ENCODE results near the gene TEKT5. TPM values are rescaled to one million over a fixed set of nuclear protein-coding genes. Genes with fewer than 3 reads are reported as not detected.
A peak's percentile ranks its signal among the peaks of the same experiment; 100 is the strongest.

Gene TEKT5
- total and polyA plus RNA-seq, 9 of the 15 experiments (the other 6 are each of a cell fraction or from before 2014, with no cell fraction given) = 0.10 to 0.19 TPM; not detected in 7

GRCh38 chr16:10619271-10619849 is 75.4 kb downstream of the TEKT5 start (continued):
- no peak for TF ChIP-seq ZNF354B (CRISPR knock-in tag; IDR thresholded peaks at IDR 0.05)
- TF ChIP-seq NEUROD1 (IDR thresholded peaks at IDR 0.05; ENCODE audit: borderline replicate concordance, low read depth, low read length, partially characterized antibody) = no peak
- no peak for TF ChIP-seq ZNF134 (CRISPR knock-in tag; conservative IDR thresholded peaks at IDR 0.05)
- no peak for TF ChIP-seq LEF1 (IDR thresholded peaks at IDR 0.05)
- TF ChIP-seq MGA (IDR thresholded peaks at IDR 0.05) = no peak
- TF ChIP-seq YY1 (IDR thresholded peaks at IDR 0.05; ENCODE audit: borderline replicate concordance in 1 of 3, control insufficient read depth in 1 of 3, extremely low read depth in 1 of 3, insufficient read depth in 3 of 3, insufficient read length in 1 of 3, insufficient replicate concordance in 2 of 3, low read depth in 1 of 3, low read length in 2 of 3) = peak; percentile 16 to 81 (median 57)
- TF ChIP-seq PRMT5 (CRISPR knock-in tag; IDR thresholded peaks at IDR 0.05) = no peak
- no peak for TF ChIP-seq ZNF507 (tag; conservative IDR thresholded peaks at IDR 0.05)
- no peak for TF ChIP-seq ZNF764 (CRISPR knock-in tag; IDR thresholded peaks at IDR 0.05; ENCODE audit: low read depth)
- TF ChIP-seq CREM (IDR thresholded peaks at IDR 0.05; ENCODE audit: low read depth) = peak; percentile 73
- TF ChIP-seq, protein P1, sequence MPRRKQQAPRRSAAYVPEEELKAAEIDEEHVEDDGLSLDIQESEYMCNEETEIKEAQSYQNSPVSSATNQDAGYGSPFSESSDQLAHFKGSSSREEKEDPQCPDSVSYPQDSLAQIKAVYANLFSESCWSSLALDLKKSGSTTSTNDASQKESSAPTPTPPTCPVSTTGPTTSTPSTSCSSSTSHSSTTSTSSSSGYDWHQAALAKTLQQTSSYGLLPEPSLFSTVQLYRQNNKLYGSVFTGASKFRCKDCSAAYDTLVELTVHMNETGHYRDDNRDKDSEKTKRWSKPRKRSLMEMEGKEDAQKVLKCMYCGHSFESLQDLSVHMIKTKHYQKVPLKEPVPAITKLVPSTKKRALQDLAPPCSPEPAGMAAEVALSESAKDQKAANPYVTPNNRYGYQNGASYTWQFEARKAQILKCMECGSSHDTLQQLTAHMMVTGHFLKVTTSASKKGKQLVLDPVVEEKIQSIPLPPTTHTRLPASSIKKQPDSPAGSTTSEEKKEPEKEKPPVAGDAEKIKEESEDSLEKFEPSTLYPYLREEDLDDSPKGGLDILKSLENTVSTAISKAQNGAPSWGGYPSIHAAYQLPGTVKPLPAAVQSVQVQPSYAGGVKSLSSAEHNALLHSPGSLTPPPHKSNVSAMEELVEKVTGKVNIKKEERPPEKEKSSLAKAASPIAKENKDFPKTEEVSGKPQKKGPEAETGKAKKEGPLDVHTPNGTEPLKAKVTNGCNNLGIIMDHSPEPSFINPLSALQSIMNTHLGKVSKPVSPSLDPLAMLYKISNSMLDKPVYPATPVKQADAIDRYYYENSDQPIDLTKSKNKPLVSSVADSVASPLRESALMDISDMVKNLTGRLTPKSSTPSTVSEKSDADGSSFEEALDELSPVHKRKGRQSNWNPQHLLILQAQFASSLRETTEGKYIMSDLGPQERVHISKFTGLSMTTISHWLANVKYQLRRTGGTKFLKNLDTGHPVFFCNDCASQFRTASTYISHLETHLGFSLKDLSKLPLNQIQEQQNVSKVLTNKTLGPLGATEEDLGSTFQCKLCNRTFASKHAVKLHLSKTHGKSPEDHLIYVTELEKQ (CRISPR knock-in tag; IDR thresholded peaks at IDR 0.05) = no peak
- no peak for TF ChIP-seq PTTG1 (tag; IDR thresholded peaks at IDR 0.05; ENCODE audit: low read depth)
- no peak for TF ChIP-seq ZNF436 (CRISPR knock-in tag; IDR thresholded peaks at IDR 0.05)
